ENCODE data around the gene GPR34.

Gene GPR34

DNA sequence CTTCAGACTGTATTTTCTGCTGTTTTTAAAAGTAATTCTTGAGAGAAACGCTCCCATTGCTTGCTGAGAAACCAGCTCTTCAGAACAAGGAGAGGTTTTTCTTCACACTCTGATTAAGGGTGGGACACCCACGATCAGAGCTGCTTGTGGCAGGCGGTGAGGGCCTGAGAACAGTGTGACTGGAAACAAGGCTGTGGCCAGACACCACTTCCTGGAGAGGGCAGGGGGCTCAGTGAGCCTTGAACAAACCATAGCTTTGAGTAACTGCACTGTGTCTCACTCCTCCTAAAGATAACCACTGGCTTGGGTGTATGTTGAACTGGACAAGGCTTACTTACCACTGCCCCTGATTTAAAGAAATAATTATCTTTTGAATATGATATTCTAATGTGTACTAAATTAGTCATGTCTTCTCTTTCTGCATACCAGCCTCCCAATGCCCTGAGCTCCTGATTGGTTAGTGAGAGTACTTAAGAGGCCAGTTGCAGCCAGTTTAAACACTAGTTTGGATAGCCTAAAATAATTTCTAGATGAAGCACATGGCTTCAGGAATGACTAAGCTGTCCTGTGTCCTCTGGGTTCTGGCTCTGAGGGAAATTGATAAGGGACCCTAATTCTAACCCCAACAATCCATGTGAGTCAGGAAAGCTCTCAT lies 31.5 kb downstream of the GPR34 start:
- TF ChIP-seq, protein P1, sequence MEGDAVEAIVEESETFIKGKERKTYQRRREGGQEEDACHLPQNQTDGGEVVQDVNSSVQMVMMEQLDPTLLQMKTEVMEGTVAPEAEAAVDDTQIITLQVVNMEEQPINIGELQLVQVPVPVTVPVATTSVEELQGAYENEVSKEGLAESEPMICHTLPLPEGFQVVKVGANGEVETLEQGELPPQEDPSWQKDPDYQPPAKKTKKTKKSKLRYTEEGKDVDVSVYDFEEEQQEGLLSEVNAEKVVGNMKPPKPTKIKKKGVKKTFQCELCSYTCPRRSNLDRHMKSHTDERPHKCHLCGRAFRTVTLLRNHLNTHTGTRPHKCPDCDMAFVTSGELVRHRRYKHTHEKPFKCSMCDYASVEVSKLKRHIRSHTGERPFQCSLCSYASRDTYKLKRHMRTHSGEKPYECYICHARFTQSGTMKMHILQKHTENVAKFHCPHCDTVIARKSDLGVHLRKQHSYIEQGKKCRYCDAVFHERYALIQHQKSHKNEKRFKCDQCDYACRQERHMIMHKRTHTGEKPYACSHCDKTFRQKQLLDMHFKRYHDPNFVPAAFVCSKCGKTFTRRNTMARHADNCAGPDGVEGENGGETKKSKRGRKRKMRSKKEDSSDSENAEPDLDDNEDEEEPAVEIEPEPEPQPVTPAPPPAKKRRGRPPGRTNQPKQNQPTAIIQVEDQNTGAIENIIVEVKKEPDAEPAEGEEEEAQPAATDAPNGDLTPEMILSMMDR (conservative IDR thresholded peaks at IDR 0.05; ENCODE audit: control insufficient read depth, insufficient read depth, low read depth, low read length): no peak
- no peak overlapping the region for H3K4me3 ChIP-seq (ENCODE audit: control insufficient read depth, low read depth, low read length)
- peak; percentile 10 for DNase-seq (ENCODE audit: low read depth)

DNA sequence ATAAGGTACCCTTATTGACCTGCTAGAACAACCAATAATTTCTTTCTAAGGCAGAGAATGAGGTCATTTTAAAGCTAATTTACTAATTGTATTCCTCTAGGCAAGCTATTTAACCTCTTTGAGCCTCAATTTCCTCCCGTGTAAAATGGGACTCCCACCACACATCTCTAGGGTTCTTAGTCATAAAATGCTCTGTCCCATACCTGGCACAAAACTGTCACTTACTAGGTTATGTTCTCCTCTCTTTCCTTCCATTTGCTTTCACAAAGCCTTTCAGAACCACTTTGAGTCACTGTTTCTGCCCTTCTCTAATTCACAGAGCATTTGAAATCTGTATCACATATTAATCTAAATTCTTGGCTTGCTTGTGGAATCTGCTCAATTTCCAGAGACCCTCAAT lies 32.8 kb downstream of the GPR34 start:
- DNase-seq (ENCODE audit: low read depth): no peak
- TF ChIP-seq, protein P1 (conservative IDR thresholded peaks at IDR 0.05; ENCODE audit: control insufficient read depth, insufficient read depth, low read depth, low read length): no peak

DNA sequence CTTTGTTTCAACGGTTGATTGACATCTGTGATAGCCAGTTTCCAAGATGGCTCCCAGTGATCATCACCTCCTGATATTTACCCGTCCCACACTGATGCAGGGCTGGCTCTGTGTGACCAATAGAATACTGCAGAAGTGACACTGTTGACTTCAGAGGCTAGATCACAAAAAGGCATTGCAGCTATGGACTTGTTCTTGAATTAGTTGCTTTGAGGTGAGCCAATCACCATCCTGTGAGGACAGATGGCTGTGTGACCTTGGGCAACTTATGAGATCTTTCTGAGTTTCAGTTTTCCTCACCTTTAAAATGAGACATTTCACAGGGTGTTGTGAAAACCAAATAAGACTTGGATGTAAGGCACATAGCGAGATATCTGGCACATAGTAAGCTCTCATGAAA lies 33.4 kb downstream of the GPR34 start:
- DNase-seq (ENCODE audit: low read depth): no peak
- TF ChIP-seq, protein P1 (conservative IDR thresholded peaks at IDR 0.05; ENCODE audit: control insufficient read depth, insufficient read depth, low read depth, low read length): no peak
- no peak overlapping the region for H3K4me3 ChIP-seq (ENCODE audit: control insufficient read depth, low read depth, low read length)

More for the DNA sequence above, 32.8 kb downstream of the GPR34 start:
- H3K4me3 ChIP-seq (ENCODE audit: control insufficient read depth, low read depth, low read length): no peak overlapping the region

DNA sequence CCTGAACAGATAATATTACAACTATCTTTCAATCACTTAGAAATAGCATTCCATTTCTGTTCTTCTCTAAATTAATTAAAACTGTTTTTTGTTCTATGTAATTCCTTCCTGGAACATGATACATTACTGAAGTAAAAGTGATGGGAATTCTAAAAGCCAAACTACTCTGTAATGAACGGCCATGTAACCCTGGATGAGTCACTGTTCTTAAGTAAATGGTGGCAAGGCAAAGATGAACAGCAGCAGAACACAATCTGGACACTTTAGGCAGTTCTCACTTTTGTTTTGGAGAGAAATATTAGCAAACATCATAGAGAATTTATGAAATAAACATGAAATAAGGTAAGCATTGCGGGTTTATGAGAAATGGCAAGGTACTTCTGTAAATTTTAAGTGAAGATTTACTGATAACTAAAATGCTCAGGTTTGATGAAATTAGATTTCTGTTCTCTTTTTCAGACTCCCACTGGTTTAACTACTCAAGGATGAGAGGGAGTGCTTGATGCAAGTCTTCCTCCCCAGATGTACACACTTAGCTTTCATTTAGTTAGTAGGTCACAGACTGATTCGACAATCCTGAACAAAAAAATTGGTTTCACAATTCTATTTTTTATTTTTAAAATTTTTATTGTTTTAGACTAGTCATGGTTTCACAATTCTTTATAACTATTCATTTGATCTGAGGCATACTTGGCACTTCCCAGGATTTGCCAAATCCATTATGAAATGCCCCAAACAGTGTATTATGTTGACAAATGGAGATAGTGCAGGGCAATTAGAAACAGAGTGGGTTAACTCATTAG lies 34.2 kb downstream of the GPR34 start:
- DNase-seq (ENCODE audit: low read depth): peak; percentile 59
- H3K4me3 ChIP-seq (ENCODE audit: control insufficient read depth, low read depth, low read length): no peak overlapping the region
- TF ChIP-seq, protein P1 (conservative IDR thresholded peaks at IDR 0.05; ENCODE audit: control insufficient read depth, insufficient read depth, low read depth, low read length): no peak

DNA sequence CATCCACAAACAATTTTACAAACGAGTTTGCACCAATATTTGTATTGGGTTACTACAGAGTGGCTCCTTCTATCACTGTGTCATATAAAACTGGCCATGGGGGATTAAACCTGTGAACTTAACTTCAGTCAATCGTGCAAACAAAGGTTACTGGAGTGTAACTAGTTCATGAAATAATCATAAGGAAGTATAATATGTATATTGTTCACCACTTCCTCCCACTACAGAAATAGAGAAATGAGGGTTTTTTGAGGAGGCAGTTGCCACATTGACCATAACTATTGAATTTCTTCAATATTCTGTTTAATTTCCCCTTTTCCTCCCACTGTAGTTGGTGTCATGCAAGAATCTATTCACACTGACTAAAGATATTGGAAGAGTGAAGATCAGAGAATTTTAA lies 35.1 kb downstream of the GPR34 start, which contains the start of gene GPR82:
Gene GPR82, plus strand, starts transcription at position 356 of the 400 bp plus-strand sequence. CDS start 2,846 bp downstream, outside the sequence.
- TF ChIP-seq, protein P1 (conservative IDR thresholded peaks at IDR 0.05; ENCODE audit: control insufficient read depth, insufficient read depth, low read depth, low read length): no peak
- no peak for DNase-seq (ENCODE audit: low read depth)
- H3K4me3 ChIP-seq (ENCODE audit: control insufficient read depth, low read depth, low read length): no peak within 1 kb of the TSS

DNA sequence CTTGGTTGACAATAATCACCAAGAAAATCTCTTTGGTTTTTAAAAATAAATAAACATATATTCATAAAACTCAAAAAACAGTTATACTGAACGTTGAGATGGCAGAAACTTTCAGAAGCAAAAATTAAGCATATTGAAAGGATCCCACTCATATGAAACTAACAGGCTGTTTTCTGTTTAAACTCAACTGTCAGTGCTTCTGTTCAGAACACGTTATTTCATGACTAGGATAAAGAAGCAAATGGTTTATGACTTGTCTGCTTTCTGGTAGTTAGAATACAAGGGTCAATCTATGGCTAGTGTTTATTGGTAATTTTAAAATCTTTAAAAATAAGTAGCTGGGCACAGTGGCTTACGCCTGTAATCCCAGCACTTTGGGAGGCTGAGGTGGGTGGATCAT lies 39.4 kb downstream of the GPR34 start:
- TF ChIP-seq, protein P1 (conservative IDR thresholded peaks at IDR 0.05; ENCODE audit: control insufficient read depth, insufficient read depth, low read depth, low read length): no peak
- no peak for DNase-seq (ENCODE audit: low read depth)

More for the DNA sequence above, 39.4 kb downstream of the GPR34 start:
- no peak overlapping the region for H3K4me3 ChIP-seq (ENCODE audit: control insufficient read depth, low read depth, low read length)
